Measurements from ENCODE around the gene MGAT5. TPM values are rescaled to one million over a fixed set of nuclear protein-coding genes. Genes with fewer than 3 reads are reported as not detected.

The MGAT5 gene
- polyA plus RNA-seq, 1 experiment = 115 TPM

- ChIA-PET POLR2A (no interaction called here), CTCF (interaction anchor here (0.7 to 1.2 kb wide), 3 partner anchors 41 to 252 kb away, joined by 3 to 4 read pairs (median 3); no protein-coding TSS in a partner anchor)
- H3K27me3 ChIP-seq (ENCODE audit: control insufficient read depth, insufficient read depth, low read length) = no peaks in the 10 kb centered on the region
- H3K4me3 ChIP-seq (ENCODE audit: low read depth, low read length) = no peak overlapping the region
- TF ChIP-seq CTCF (IDR thresholded peaks at IDR 0.05; ENCODE audit: low read depth, low read length) = no peak
- no peaks in the 10 kb centered on the region for H3K9me3 ChIP-seq (ENCODE audit: control insufficient read depth, insufficient read depth, low read length)
- no peak overlapping the region for H3K27ac ChIP-seq (ENCODE audit: low read depth, low read length)
- no peak for DNase-seq (ENCODE audit: low read depth, low spot score)
These were observed 117.0 kb downstream of the MGAT5 start for GRCh38 chr2:134370655-134371445.

GRCh38 chr2:134372141-134372540, 118.3 kb downstream of the MGAT5 start:
- CTCF ChIA-PET = interaction anchor here (0.9 to 6.1 kb wide), 3 partner anchors 10 to 254 kb away, joined by 3 to 41 read pairs (median 4); no protein-coding TSS in a partner anchor
- H3K27ac ChIP-seq (ENCODE audit: low read depth, low read length) = peak overlapping the region; percentile 86
- H3K27me3 ChIP-seq (ENCODE audit: control insufficient read depth, insufficient read depth, low read length) = no peaks in the 10 kb centered on the region
- no peaks in the 10 kb centered on the region for H3K9me3 ChIP-seq (ENCODE audit: control insufficient read depth, insufficient read depth, low read length)
- no peak overlapping the region for H3K4me3 ChIP-seq (ENCODE audit: low read depth, low read length)
- TF ChIP-seq CTCF (IDR thresholded peaks at IDR 0.05; ENCODE audit: low read depth, low read length) = no peak
- DNase-seq (ENCODE audit: low read depth, low spot score) = peak; percentile 21
- POLR2A ChIA-PET = interaction anchor here (0.8 to 1.5 kb wide), 2 partner anchors 27 to 74 kb away, joined by 4 to 6 read pairs; no protein-coding TSS in a partner anchor

- Histone ChIP-seq H3K4me3 (ENCODE audit: low read depth, low read length) (no peak overlapping the region), H3K9me3 (ENCODE audit: control insufficient read depth, insufficient read depth, low read length) (no peaks in the 10 kb centered on the region), H3K27ac (ENCODE audit: low read depth, low read length) (peak overlapping the region; percentile 86), H3K27me3 (ENCODE audit: control insufficient read depth, insufficient read depth, low read length) (no peaks in the 10 kb centered on the region)
- CTCF ChIA-PET = interaction anchor here (0.9 to 6.1 kb wide), 3 partner anchors 78 to 488 kb away, joined by 3 to 41 read pairs (median 4); no protein-coding TSS in a partner anchor
- no peak for TF ChIP-seq CTCF (IDR thresholded peaks at IDR 0.05; ENCODE audit: low read depth, low read length)
- peak; percentile 86 for DNase-seq (ENCODE audit: low read depth, low spot score)
- POLR2A ChIA-PET = interaction anchor here (0.8 to 1.5 kb wide), 2 partner anchors 26 to 74 kb away, joined by 4 to 6 read pairs; no protein-coding TSS in a partner anchor
These were observed 118.8 kb downstream of the MGAT5 start for GRCh38 chr2:134372611-134373131.

- H3K4me3 ChIP-seq (ENCODE audit: low read depth, low read length) = no peak overlapping the region
- no peaks in the 10 kb centered on the region for H3K27me3 ChIP-seq (ENCODE audit: control insufficient read depth, insufficient read depth, low read length)
- no peak overlapping the region for H3K27ac ChIP-seq (ENCODE audit: low read depth, low read length)
- CTCF ChIA-PET = interaction anchor here (0.7 to 6.1 kb wide), 5 partner anchors 11 to 257 kb away, joined by 3 to 41 read pairs (median 5); no protein-coding TSS in a partner anchor
- peak; percentile 23; the same call in 1 of the 2 replicates for TF ChIP-seq CTCF (IDR thresholded peaks at IDR 0.05; ENCODE audit: low read depth, low read length)
- POLR2A ChIA-PET = no interaction called here
- DNase-seq (ENCODE audit: low read depth, low spot score) = no peak
- no peaks in the 10 kb centered on the region for H3K9me3 ChIP-seq (ENCODE audit: control insufficient read depth, insufficient read depth, low read length)
These were observed 122.1 kb downstream of the MGAT5 start for GRCh38 chr2:134375935-134376334.

GRCh38 chr2:134377730-134378129, 123.9 kb downstream of the MGAT5 start:
- POLR2A ChIA-PET = no interaction called here
- Histone ChIP-seq H3K27me3 (ENCODE audit: control insufficient read depth, insufficient read depth, low read length) (no peaks in the 10 kb centered on the region), H3K27ac (ENCODE audit: low read depth, low read length) (no peak overlapping the region), H3K4me3 (ENCODE audit: low read depth, low read length) (no peak overlapping the region), H3K9me3 (ENCODE audit: control insufficient read depth, insufficient read depth, low read length) (no peaks in the 10 kb centered on the region)
- DNase-seq (ENCODE audit: low read depth, low spot score) = no peak
- CTCF ChIA-PET = interaction anchor here (1.4 to 6.1 kb wide), 2 partner anchors 34 to 73 kb away, joined by 8 to 41 read pairs; no protein-coding TSS in a partner anchor
- TF ChIP-seq CTCF (IDR thresholded peaks at IDR 0.05; ENCODE audit: low read depth, low read length) = no peak
